ENCODE data around the gene PSPC1. TPM values are rescaled to one million over a fixed set of nuclear protein-coding genes. Genes with fewer than 3 reads are reported as not detected.
A peak's percentile ranks its signal among the peaks of the same experiment; 100 is the strongest.

Gene PSPC1
- total RNA-seq, 1 donor from 2014 or later: 77.0 TPM

GRCh38 chr13:19658831-19659230 is 123.9 kb downstream of the PSPC1 start:
- Histone ChIP-seq H3K27ac (no peak overlapping the region), H3K4me3 (no peak overlapping the region), H3K4me1 (no peaks in the 10 kb centered on the region), H3F3A (ENCODE audit: low read depth) (no peaks in the 10 kb centered on the region), H4K20me1 (ENCODE audit: low read depth) (no peaks in the 10 kb centered on the region), H3K4me2 (no peak overlapping the region), H2AFZ (replicated peaks) (no peak overlapping the region), H3K27me3 (no peaks in the 10 kb centered on the region), H3K79me2 (ENCODE audit: low read depth) (no peaks in the 10 kb centered on the region), H3K36me3 (no peaks in the 10 kb centered on the region), H3K9ac (no peak overlapping the region), H3K9me3 (ENCODE audit: low read depth) (no peaks in the 10 kb centered on the region)
- TF ChIP-seq EZH2 (IDR thresholded peaks at IDR 0.05) (no peak), CTCF (IDR thresholded peaks at IDR 0.05) (no peak), EZH2phosphoT487 (IDR thresholded peaks at IDR 0.05) (no peak)
- no peak overlapping the region for H3K27ac Mint-ChIP-seq
- H3K36me3 Mint-ChIP-seq: peaks cover 21% of the 10 kb centered on the region
- H3K27me3 Mint-ChIP-seq (ENCODE audit: insufficient read depth, low read depth): no peaks in the 10 kb centered on the region
- no peaks in the 10 kb centered on the region for H3K4me1 Mint-ChIP-seq
- H3K4me3 Mint-ChIP-seq: no peak overlapping the region
- DNase-seq (ENCODE audit: low spot score): no peak
- no peaks in the 10 kb centered on the region for H3K9me3 Mint-ChIP-seq

DNA sequence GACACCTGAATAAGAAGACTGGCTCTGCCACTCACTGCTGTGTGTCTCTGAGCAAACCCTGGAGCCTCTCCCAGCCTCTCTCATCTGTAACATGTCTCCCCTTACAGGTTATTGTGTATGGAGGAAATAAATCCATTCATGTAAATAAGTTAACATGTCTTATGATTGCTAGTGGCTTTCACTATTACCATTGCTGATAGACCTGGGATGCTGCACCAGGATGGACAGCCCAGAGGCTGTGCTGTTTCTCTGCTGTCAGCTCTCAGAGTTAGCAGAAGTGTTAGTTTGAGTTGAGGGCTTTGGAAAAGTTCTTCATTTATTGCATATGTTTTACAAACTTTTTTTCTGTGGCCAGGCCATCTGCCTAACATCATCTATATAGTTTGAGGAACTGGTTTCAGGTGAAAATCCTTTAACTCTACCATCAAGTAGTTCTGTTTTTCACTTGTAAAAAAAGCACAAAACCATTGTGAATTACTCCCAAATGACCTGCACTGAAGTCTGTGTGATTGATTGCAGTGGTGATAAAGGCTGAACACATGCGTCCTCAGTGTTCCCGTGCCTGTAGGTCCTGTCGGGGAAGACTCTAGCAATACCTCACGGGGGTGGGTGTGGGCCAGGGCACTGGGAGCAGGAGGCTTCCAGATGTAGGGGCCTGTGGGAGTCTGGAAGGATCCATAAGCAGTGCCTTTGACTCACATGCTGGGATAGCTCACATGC is 124.7 kb downstream of the PSPC1 start:
- Histone ChIP-seq H3K4me1 (no peaks in the 10 kb centered on the region), H3K36me3 (no peaks in the 10 kb centered on the region), H3K4me3 (no peak overlapping the region), H3K79me2 (ENCODE audit: low read depth) (no peaks in the 10 kb centered on the region), H4K20me1 (ENCODE audit: low read depth) (no peaks in the 10 kb centered on the region), H3K27ac (peak overlapping the region; percentile 63), H3K4me2 (no peak overlapping the region), H3F3A (ENCODE audit: low read depth) (no peaks in the 10 kb centered on the region), H3K9ac (no peak overlapping the region), H3K27me3 (no peaks in the 10 kb centered on the region), H3K9me3 (ENCODE audit: low read depth) (no peaks in the 10 kb centered on the region), H2AFZ (replicated peaks) (no peak overlapping the region)
- H3K4me3 Mint-ChIP-seq: no peak overlapping the region
- no peak overlapping the region for H3K27ac Mint-ChIP-seq
- peaks cover 25% of the 10 kb centered on the region for H3K36me3 Mint-ChIP-seq
- TF ChIP-seq CTCF (IDR thresholded peaks at IDR 0.05): no peak
- H3K9me3 Mint-ChIP-seq: no peaks in the 10 kb centered on the region
- H3K4me1 Mint-ChIP-seq: no peaks in the 10 kb centered on the region
- H3K27me3 Mint-ChIP-seq (ENCODE audit: insufficient read depth, low read depth): no peaks in the 10 kb centered on the region
- no peak for DNase-seq (ENCODE audit: low spot score)

Small RNA genes within 50 kb of the gene (small RNA-seq; reads per million reads assigned to genes)
- gene RN7SL166P: not detected

Other genes starting within 250 kb of the PSPC1 start
- 0.06 and 0.17 TPM in 2 replicates for gene TPTE2, start 221.4 kb downstream of the PSPC1 start, total RNA-seq (ENCODE audit: low replicate concordance)
- gene MPHOSPH8, start 149.3 kb downstream of the PSPC1 start, total RNA-seq (ENCODE audit: low replicate concordance): 6.4 and 7.0 TPM in 2 replicates
- gene ZMYM5, start 80.7 kb upstream of the PSPC1 start, total RNA-seq (ENCODE audit: low replicate concordance): 17.7 and 22.1 TPM in 2 replicates
- gene ZMYM2, start 175.8 kb upstream of the PSPC1 start, total RNA-seq (ENCODE audit: low replicate concordance): 203 and 303 TPM in 2 replicates